Measurements from ENCODE around the gene CAP1.

DNA sequence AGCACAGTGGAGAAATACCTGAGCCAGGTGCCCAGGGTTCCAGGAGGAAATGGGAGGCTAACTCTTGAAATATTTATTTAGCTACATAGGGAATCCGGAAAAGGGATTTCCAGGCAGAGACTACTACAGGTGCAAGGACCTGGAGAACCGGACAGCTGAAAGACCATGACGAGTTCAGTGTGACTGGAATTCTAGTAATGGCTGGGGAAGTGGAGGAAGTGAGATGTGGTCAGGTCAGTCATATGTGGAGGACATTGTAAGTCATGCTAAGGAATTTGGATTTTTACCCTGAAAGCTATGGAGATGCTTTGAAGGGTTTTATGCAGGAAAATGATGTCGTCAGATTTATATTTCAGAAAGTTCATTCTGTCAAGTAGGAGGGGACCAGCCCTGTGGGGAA is 1.8 kb downstream of the CAP1 start:
- TF ChIP-seq, protein P1, sequence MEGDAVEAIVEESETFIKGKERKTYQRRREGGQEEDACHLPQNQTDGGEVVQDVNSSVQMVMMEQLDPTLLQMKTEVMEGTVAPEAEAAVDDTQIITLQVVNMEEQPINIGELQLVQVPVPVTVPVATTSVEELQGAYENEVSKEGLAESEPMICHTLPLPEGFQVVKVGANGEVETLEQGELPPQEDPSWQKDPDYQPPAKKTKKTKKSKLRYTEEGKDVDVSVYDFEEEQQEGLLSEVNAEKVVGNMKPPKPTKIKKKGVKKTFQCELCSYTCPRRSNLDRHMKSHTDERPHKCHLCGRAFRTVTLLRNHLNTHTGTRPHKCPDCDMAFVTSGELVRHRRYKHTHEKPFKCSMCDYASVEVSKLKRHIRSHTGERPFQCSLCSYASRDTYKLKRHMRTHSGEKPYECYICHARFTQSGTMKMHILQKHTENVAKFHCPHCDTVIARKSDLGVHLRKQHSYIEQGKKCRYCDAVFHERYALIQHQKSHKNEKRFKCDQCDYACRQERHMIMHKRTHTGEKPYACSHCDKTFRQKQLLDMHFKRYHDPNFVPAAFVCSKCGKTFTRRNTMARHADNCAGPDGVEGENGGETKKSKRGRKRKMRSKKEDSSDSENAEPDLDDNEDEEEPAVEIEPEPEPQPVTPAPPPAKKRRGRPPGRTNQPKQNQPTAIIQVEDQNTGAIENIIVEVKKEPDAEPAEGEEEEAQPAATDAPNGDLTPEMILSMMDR (IDR thresholded peaks at IDR 0.05) = no peak
- no peak for TF ChIP-seq POLR2A (IDR thresholded peaks at IDR 0.05)

Measured in adrenal gland (tissue), 5 donors.